ENCODE data around the gene ZNF805. TPM values are rescaled to one million over a fixed set of nuclear protein-coding genes. Genes with fewer than 3 reads are reported as not detected.
"Not testable (repeated sequence)": the region's sequence is repeated elsewhere in the genome, so short reads cannot be mapped to it uniquely, and the experiment has no call there.

The ZNF805 gene
- total and polyA plus RNA-seq, 2 donors (not counting 3 experiments of a cell fraction or from before 2014, with no cell fraction given): 1.6 to 8.6 TPM

- no peaks in the 10 kb centered on the region for H4K20me1 ChIP-seq (replicated peaks; ENCODE audit: control insufficient read depth, extremely low read depth, insufficient read depth, low read length)
- H3K4me3 ChIP-seq (replicated peaks in 1 of 3; ENCODE audit: insufficient read depth in 1 of 3, low read depth in 1 of 3, low read length in 3 of 3): no peak overlapping the region
- intact Hi-C loops (cut with micrococcal nuclease): no loop called here
- no peaks in the 10 kb centered on the region for H3K36me3 ChIP-seq (ENCODE audit: control insufficient read depth in 2 of 2, extremely low read depth in 1 of 2, insufficient read depth in 2 of 2, low read length in 2 of 2)
- H2AFZ ChIP-seq (ENCODE audit: low read depth, low read length): no peak overlapping the region
- DNase-seq (ENCODE audit: low read depth, low spot score) (no peak), FAIRE-seq (no peak)
- CTCF ChIA-PET: no interaction called here
- peaks cover 9% of the 10 kb centered on the region for H3K4me1 ChIP-seq (ENCODE audit: control insufficient read depth, extremely low read depth, insufficient read depth, low read length)
- H3K79me2 ChIP-seq (ENCODE audit: control insufficient read depth, insufficient read depth, low read length): peaks cover 10% of the 10 kb centered on the region
- POLR2A ChIA-PET: no interaction called here
- no peak overlapping the region for H3K9ac ChIP-seq (replicated peaks; ENCODE audit: extremely low read depth, insufficient read depth, low read length)
- no peaks in the 10 kb centered on the region for H3K27me3 ChIP-seq (ENCODE audit: control insufficient read depth in 2 of 2, insufficient read depth in 2 of 2, low read length in 2 of 2)
- no peak overlapping the region for H3K4me2 ChIP-seq (ENCODE audit: insufficient read depth, low read length)
- dilution Hi-C loops (cut with MboI; ENCODE audit: extremely low pct_ligation_motif_present, low sequenced_read_pairs): no loop called here
- H3K9me1 ChIP-seq (replicated peaks; ENCODE audit: control insufficient read depth, extremely low read depth, insufficient read depth, low read length): no peaks in the 10 kb centered on the region
- TF ChIP-seq MYC (IDR thresholded peaks at IDR 0.05; ENCODE audit: low read depth, low read length) (no peak), EZH2 (IDR thresholded peaks at IDR 0.05; ENCODE audit: borderline replicate concordance, low read depth, low read length, severe bottlenecking) (no peak), MAX (IDR thresholded peaks at IDR 0.05; ENCODE audit: insufficient read depth, insufficient read length) (no peak), POLR2A (IDR thresholded peaks at IDR 0.05; ENCODE audit: low read depth, low read length) (no peak), GATA2 (IDR thresholded peaks at IDR 0.05; ENCODE audit: insufficient read depth, insufficient read length, low read depth, low read length) (no peak)
- no peak overlapping the region for H3K27ac ChIP-seq (ENCODE audit: insufficient read depth, low read depth, low read length)
- H3K9me3 ChIP-seq (replicated peaks; ENCODE audit: control insufficient read depth, insufficient read depth, low read length): no peaks in the 10 kb centered on the region
- BruUV-seq (replicated peaks): no TSS peak
These were observed 36.0 kb downstream of the ZNF805 start for GRCh38 chr19:57276430-57276829.

GRCh38 chr19:57278481-57278880 lies 38.0 kb downstream of the ZNF805 start:
- H3K9ac ChIP-seq (replicated peaks; ENCODE audit: extremely low read depth, insufficient read depth, low read length); H2AFZ ChIP-seq (ENCODE audit: low read depth, low read length); CTCF ChIA-PET; POLR2A ChIA-PET; H3K27me3 ChIP-seq (ENCODE audit: control insufficient read depth in 2 of 2, insufficient read depth in 2 of 2, low read length in 2 of 2); DNase-seq (ENCODE audit: low read depth, low spot score); H3K4me3 ChIP-seq (replicated peaks in 1 of 3; ENCODE audit: insufficient read depth in 1 of 3, low read depth in 1 of 3, low read length in 3 of 3); dilution Hi-C loops (cut with MboI; ENCODE audit: extremely low pct_ligation_motif_present, low sequenced_read_pairs); H3K27ac ChIP-seq (ENCODE audit: insufficient read depth, low read depth, low read length); H3K36me3 ChIP-seq (ENCODE audit: control insufficient read depth in 2 of 2, extremely low read depth in 1 of 2, insufficient read depth in 2 of 2, low read length in 2 of 2); BruUV-seq (replicated peaks); H3K4me2 ChIP-seq (ENCODE audit: insufficient read depth, low read length); H3K9me3 ChIP-seq (replicated peaks; ENCODE audit: control insufficient read depth, insufficient read depth, low read length); H3K9me1 ChIP-seq (replicated peaks; ENCODE audit: control insufficient read depth, extremely low read depth, insufficient read depth, low read length); FAIRE-seq; H4K20me1 ChIP-seq (replicated peaks; ENCODE audit: control insufficient read depth, extremely low read depth, insufficient read depth, low read length); intact Hi-C loops (cut with micrococcal nuclease): not testable (repeated sequence)
- Histone ChIP-seq H3K4me1 (ENCODE audit: control insufficient read depth, extremely low read depth, insufficient read depth, low read length) (peaks cover 20% of the 10 kb centered on the region), H3K79me2 (ENCODE audit: control insufficient read depth, insufficient read depth, low read length) (peaks cover 31% of the 10 kb centered on the region)

Measured in endothelial cell of umbilical vein (primary cell).